HepG2 (cell line): Measurements from ENCODE around the gene DHRS11. TPM values are rescaled to one million over a fixed set of nuclear protein-coding genes. Genes with fewer than 3 reads are reported as not detected.

Experiments used
- ARNTL ChIP-seq: sonication (generic); formaldehyde crosslinking; IDR thresholded peaks from 2 replicates; pipeline ENCODE4 v1.4.0; 2020; ENCODE audit warnings: mild to moderate bottlenecking, missing genetic modification reagents
- BCLAF1 ChIP-seq: fragments of 450-650 bp; IDR thresholded peaks from 2 replicates; pipeline ENCODE4 v1.6.1; 2017; ENCODE audit warnings: mild to moderate bottlenecking
- CBX1 ChIP-seq: IDR thresholded peaks from one replicate; pipeline ENCODE4 v1.6.1; 2016; ENCODE audit warnings: antibody characterized with exemption, low read depth
- HIVEP1 ChIP-seq: sonication (generic); formaldehyde crosslinking; IDR thresholded peaks from 2 replicates; pipeline ENCODE4 v1.4.0; 2020; ENCODE audit warnings: mild to moderate bottlenecking, missing genetic modification reagents
- REPIN1 ChIP-seq: sonication (generic); formaldehyde crosslinking; IDR thresholded peaks from 2 replicates; pipeline ENCODE4 v1.8.0; 2022; ENCODE audit warnings: missing genetic modification reagents, low read depth, mild to moderate bottlenecking, borderline replicate concordance
- ZFP41 ChIP-seq: sonication (generic); formaldehyde crosslinking; IDR thresholded peaks from 2 replicates; pipeline ENCODE4 v1.4.0; 2020; ENCODE audit warnings: mild to moderate bottlenecking, missing genetic modification reagents, borderline replicate concordance
- ZIK1 ChIP-seq: sonication (generic); formaldehyde crosslinking; IDR thresholded peaks from 2 replicates; pipeline ENCODE4 v1.5.0; 2020; ENCODE audit warnings: mild to moderate bottlenecking, low read depth, missing genetic modification reagents, borderline replicate concordance
- ZNF337 ChIP-seq: sonication (generic); formaldehyde crosslinking; IDR thresholded peaks from 2 replicates; pipeline ENCODE4 v1.5.1; 2020; ENCODE audit warnings: missing genetic modification reagents, low read depth, mild to moderate bottlenecking, borderline replicate concordance
- ZNF569 ChIP-seq: sonication (generic); formaldehyde crosslinking; IDR thresholded peaks from 2 replicates; pipeline ENCODE4 v1.5.0; 2020; ENCODE audit warnings: mild to moderate bottlenecking, missing genetic modification reagents, moderate library complexity, borderline replicate concordance
- ZSCAN21 ChIP-seq: sonication (generic); formaldehyde crosslinking; IDR thresholded peaks from 2 replicates; pipeline ENCODE4 v1.8.0; 2022; ENCODE audit warnings: mild to moderate bottlenecking, missing genetic modification reagents, moderate library complexity, borderline replicate concordance
- ZSCAN9 ChIP-seq: IDR thresholded peaks from 2 replicates; pipeline ENCODE4 v1.6.1; 2016; ENCODE audit warnings: borderline replicate concordance
- ZUFSP ChIP-seq: sonication (generic); formaldehyde crosslinking; IDR thresholded peaks from 2 replicates; pipeline ENCODE4 v1.9.0; 2021; ENCODE audit warnings: missing genetic modification reagents, mild to moderate bottlenecking, borderline replicate concordance
- polyA plus RNA-seq, 8 experiments: library from polyadenylated mRNA; depleted of rRNA in 3 of 8; stranded (reverse) in 7 of 8; unstranded in 1 of 8; fragments of >200 nt; fragmentation: Illumina TruSeq in 4 of 8; extraction: Trizol in 4 of 8; gene quantifications; 2 replicates each; pipeline versions ENCODE4 v1.2.1 to v1.2.3, GENCODE V29; 2011 to 2016; ENCODE audit warnings: low read depth in 4 of 8, missing spikeins in 1 of 8, mixed read lengths in 1 of 8; ENCODE audit not compliant: insufficient read depth in 1 of 8
- total RNA-seq, 5 experiments: library from RNA; depleted of rRNA; stranded (reverse); fragments of >200 nt; fragmentation: Illumina TruSeq; extraction: Trizol; gene quantifications; 2 replicates each; pipeline ENCODE4 v1.2.3, GENCODE V29; 2016; ENCODE audit warnings: low read depth in 1 of 5
- TF ChIP-seq, protein P1 (sequence below): sonication (generic); formaldehyde crosslinking; IDR thresholded peaks from 2 replicates; pipeline ENCODE4 v1.4.0; 2020; ENCODE audit warnings: missing genetic modification reagents, borderline replicate concordance
- TF ChIP-seq, protein P2 (sequence below): IDR thresholded peaks from 2 replicates; pipeline ENCODE4 v1.6.1; 2016
- TF ChIP-seq, protein P3 (sequence below): sonication (generic); formaldehyde crosslinking; conservative IDR thresholded peaks from 2 replicates; pipeline ENCODE4 v1.8.0; 2022; ENCODE audit warnings: low read depth, missing genetic modification reagents

Gene DHRS11
- total and polyA plus RNA-seq, 2 of the 13 experiments (the other 11 are each of a cell fraction or from before 2014, with no cell fraction given) = 28.4 to 41.9 TPM

GRCh38 chr17:36544307-36545076, 47.2 kb upstream of the DHRS11 start, which contains the start of gene GGNBP2 (continued):
- TF ChIP-seq, protein P1, sequence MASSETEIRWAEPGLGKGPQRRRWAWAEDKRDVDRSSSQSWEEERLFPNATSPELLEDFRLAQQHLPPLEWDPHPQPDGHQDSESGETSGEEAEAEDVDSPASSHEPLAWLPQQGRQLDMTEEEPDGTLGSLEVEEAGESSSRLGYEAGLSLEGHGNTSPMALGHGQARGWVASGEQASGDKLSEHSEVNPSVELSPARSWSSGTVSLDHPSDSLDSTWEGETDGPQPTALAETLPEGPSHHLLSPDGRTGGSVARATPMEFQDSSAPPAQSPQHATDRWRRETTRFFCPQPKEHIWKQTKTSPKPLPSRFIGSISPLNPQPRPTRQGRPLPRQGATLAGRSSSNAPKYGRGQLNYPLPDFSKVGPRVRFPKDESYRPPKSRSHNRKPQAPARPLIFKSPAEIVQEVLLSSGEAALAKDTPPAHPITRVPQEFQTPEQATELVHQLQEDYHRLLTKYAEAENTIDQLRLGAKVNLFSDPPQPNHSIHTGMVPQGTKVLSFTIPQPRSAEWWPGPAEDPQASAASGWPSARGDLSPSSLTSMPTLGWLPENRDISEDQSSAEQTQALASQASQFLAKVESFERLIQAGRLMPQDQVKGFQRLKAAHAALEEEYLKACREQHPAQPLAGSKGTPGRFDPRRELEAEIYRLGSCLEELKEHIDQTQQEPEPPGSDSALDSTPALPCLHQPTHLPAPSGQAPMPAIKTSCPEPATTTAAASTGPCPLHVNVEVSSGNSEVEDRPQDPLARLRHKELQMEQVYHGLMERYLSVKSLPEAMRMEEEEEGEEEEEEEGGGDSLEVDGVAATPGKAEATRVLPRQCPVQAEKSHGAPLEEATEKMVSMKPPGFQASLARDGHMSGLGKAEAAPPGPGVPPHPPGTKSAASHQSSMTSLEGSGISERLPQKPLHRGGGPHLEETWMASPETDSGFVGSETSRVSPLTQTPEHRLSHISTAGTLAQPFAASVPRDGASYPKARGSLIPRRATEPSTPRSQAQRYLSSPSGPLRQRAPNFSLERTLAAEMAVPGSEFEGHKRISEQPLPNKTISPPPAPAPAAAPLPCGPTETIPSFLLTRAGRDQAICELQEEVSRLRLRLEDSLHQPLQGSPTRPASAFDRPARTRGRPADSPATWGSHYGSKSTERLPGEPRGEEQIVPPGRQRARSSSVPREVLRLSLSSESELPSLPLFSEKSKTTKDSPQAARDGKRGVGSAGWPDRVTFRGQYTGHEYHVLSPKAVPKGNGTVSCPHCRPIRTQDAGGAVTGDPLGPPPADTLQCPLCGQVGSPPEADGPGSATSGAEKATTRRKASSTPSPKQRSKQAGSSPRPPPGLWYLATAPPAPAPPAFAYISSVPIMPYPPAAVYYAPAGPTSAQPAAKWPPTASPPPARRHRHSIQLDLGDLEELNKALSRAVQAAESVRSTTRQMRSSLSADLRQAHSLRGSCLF (CRISPR knock-in tag) = no peak
- no peak for TF ChIP-seq HIVEP1 (CRISPR knock-in tag)
- TF ChIP-seq ZIK1 = no peak
- peak; percentile 71; the same call in 1 of the 2 replicates for TF ChIP-seq REPIN1 (CRISPR knock-in tag)
- peak; percentile 24 for TF ChIP-seq CBX1
- TF ChIP-seq, protein P2, sequence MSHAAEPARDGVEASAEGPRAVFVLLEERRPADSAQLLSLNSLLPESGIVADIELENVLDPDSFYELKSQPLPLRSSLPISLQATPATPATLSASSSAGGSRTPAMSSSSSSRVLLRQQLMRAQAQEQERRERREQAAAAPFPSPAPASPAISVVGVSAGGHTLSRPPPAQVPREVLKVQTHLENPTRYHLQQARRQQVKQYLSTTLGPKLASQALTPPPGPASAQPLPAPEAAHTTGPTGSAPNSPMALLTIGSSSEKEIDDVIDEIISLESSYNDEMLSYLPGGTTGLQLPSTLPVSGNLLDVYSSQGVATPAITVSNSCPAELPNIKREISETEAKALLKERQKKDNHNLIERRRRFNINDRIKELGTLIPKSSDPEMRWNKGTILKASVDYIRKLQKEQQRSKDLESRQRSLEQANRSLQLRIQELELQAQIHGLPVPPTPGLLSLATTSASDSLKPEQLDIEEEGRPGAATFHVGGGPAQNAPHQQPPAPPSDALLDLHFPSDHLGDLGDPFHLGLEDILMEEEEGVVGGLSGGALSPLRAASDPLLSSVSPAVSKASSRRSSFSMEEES (CRISPR knock-in tag) = no peak
- TF ChIP-seq, protein P3, sequence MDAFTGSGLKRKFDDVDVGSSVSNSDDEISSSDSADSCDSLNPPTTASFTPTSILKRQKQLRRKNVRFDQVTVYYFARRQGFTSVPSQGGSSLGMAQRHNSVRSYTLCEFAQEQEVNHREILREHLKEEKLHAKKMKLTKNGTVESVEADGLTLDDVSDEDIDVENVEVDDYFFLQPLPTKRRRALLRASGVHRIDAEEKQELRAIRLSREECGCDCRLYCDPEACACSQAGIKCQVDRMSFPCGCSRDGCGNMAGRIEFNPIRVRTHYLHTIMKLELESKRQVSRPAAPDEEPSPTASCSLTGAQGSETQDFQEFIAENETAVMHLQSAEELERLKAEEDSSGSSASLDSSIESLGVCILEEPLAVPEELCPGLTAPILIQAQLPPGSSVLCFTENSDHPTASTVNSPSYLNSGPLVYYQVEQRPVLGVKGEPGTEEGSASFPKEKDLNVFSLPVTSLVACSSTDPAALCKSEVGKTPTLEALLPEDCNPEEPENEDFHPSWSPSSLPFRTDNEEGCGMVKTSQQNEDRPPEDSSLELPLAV (CRISPR knock-in tag) = no peak
- TF ChIP-seq ZSCAN21 = peak; percentile 82; the same call in 1 of the 2 replicates
- TF ChIP-seq ZSCAN9 (CRISPR knock-in tag) = peak; percentile 83
- no peak for TF ChIP-seq ZNF569
- TF ChIP-seq ZNF337 = no peak
- peak; percentile 71; the same call in 1 of the 2 replicates for TF ChIP-seq ZFP41 (CRISPR knock-in tag)
- no peak for TF ChIP-seq ZUFSP
- TF ChIP-seq ARNTL (CRISPR knock-in tag) = peak; percentile 38
- TF ChIP-seq BCLAF1 = no peak
